Measurements from ENCODE around the gene ITGAL.

GRCh38 chr16:30526823-30527634, 54.5 kb downstream of the ITGAL start:
- TF ChIP-seq POLR2A (IDR thresholded peaks at IDR 0.05; ENCODE audit: low read depth, low read length) (peak; percentile 17; the same call in 1 of the 2 replicates), POLR2AphosphoS5 (IDR thresholded peaks at IDR 0.05; ENCODE audit: low read depth, low read length) (no peak; the same call in 1 of the 2 replicates)
